Measurements from ENCODE around the gene DNAL1. TPM values are rescaled to one million over a fixed set of nuclear protein-coding genes. Genes with fewer than 3 reads are reported as not detected.
A peak's percentile ranks its signal among the peaks of the same experiment; 100 is the strongest.

The DNAL1 gene
- total RNA-seq, 4 donors from 2014 or later: 7.7 to 11.5 (median 8.1) TPM

DNA sequence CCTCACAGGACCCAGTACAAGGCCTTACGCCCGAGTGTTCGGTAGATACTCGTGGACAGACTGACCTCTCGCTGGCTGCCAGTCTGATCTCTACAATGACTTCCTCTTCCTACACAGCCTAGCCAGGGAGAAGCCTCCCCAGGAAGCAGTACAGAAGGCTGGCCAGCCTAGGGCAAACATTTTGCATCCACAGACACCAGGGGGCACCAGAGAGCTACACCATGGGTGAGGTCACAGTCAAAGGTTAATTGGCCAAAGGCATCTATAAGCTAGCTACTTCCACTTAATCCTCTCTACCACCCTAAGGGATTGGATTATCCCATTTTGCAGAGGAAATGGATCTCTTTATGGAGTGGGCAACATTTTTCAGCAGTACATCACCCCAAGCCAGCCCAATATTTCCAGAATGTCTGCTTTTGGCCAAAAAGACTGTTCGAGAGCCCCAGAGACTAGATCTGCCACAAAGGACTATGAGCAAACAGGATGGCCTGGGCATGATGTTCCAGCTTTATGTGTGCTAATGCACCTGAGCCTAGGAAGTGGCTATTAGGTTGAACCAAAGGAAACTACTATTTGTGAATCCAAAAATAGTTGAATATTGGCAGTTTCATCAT, 84.0 kb downstream of the DNAL1 start:
- TF ChIP-seq CTCF (IDR thresholded peaks at IDR 0.05): peak in 2 of 3 donors; percentile 41 to 95
- peak; percentile 51 for ATAC-seq (ENCODE audit: low FRiP score)
- peak; percentile 84 for DNase-seq (ENCODE audit: low spot score)

DNA sequence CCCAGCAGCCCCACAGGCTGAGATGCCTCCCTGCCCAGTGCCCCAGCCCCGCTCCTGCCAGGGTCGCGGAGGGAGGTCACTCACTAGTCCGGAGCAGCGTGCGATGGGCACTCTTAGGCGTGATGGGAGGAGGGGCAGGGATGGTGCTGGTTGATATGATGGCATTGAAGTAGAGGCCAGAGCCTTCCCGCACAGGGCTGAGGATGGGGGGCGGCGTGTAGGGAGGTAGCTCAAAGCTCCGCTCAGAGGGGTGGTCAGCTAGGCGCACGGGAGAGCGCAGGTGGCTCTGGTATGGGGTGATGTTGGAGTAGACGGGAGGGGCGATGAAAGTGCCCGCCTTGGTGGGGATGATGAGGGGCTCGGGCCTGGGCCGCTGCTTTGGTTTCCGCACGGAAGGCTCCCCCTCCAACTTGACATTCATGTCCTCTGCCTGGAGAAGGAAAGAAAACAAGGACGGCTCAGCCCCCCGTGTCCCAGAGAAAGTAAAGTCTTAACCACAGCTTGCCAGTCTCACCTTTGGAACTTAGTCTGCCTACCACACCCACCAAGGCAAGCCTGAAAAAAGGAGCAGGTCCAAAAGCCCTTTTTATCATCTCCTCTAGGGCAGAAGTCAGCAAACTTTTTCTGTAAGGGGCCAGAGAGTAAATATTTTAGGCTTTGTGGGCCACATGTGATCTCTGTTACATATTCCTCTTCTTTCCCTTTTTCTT, 84.9 kb downstream of the DNAL1 start:
- DNase-seq (ENCODE audit: low spot score): peak; percentile 21
- no peak for TF ChIP-seq CTCF (IDR thresholded peaks at IDR 0.05)
- no peak for ATAC-seq (ENCODE audit: low FRiP score)

DNA sequence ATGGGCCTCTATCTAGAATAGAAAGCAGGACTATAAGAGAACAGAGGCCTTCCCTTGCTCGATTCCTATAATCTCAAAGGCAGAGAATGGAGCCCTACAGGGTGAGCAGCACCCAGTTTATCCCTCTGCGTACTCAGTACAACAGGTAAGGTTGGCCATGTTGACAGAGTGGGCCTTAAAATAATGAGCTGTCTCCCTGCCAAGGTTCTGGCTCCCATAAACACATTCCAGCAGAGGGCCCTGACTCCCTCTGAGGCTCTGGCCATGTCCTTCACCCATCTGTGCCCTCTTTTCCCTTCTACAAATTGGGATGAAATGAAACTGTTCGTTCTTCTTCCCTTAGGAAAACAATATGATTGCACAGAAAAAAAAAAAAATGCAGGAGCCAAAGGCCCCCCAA, 86.3 kb downstream of the DNAL1 start:
- DNase-seq (ENCODE audit: low spot score) (peak; percentile 11), ATAC-seq (ENCODE audit: low FRiP score) (no peak)
- no peak for TF ChIP-seq CTCF (IDR thresholded peaks at IDR 0.05)

GRCh38 chr14:73732006-73732405, 87.2 kb downstream of the DNAL1 start:
- no peak for DNase-seq (ENCODE audit: low spot score)
- no peak for ATAC-seq (ENCODE audit: low FRiP score)
- TF ChIP-seq CTCF (IDR thresholded peaks at IDR 0.05): no peak

- ATAC-seq (ENCODE audit: low FRiP score): no peak
- TF ChIP-seq CTCF (IDR thresholded peaks at IDR 0.05): no peak
- DNase-seq (ENCODE audit: low spot score): no peak
Measured at GRCh38 chr14:73736842-73737241, 92.1 kb downstream of the DNAL1 start.

DNA sequence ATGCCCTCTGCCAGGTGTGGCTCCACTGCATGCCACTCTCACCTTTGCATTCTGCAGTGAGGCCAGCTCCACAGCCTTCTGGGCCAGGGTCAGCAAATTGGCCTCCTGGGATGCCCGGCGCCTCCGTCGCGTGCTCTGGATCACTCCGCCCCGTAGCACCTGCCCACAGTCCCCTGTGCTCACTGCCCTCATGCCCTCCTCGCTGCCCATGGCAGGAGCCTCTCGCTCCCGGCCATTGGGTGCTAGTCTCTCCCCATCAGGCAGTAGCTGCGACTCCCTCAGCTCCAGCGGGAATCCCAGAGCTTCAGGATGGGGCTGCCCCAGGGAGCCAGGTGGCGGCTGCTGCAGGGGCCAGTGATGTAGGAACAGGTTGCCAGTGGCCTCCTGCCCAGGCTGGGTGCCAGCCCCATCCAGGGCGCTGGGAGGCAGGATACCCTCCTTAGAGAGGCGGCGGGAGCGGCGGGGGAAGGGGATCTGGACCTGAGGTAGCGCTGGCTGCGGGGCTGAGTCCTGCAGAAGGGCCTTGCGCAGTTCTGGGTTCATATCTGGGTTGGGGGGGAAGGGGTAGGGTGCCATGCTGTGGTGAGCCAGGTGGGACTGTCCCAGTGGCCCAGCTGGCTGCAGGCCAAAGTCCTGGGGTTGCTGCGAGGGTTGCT, 93.9 kb downstream of the DNAL1 start:
- no peak for ATAC-seq (ENCODE audit: low FRiP score)
- no peak for TF ChIP-seq CTCF (IDR thresholded peaks at IDR 0.05)
- no peak for DNase-seq (ENCODE audit: low spot score)

All from omental fat pad (tissue), 4 donors.